HT-29 (cell line): Measurements from ENCODE around the gene MN1. TPM values are rescaled to one million over a fixed set of nuclear protein-coding genes. Genes with fewer than 3 reads are reported as not detected.

ENCODE experiments used
- DNase-seq: peaks from one replicate; pipeline ENCODE4 v3.0.0-alpha.2; 2015; ENCODE audit warnings: low spot score
- total RNA-seq: library from RNA; depleted of rRNA; stranded (reverse); fragments of >200 nt; shearing (Covaris generic); gene quantifications from 2 replicates; pipeline ENCODE4 v1.2.3, GENCODE V29; 2014

Gene MN1
- total RNA-seq, 1 experiment from 2014 or later = not detected

- DNase-seq = no peak
These were observed 35.8 kb downstream of the MN1 start for GRCh38 chr22:27765706-27766291.

GRCh38 chr22:27764722-27765236 is 36.8 kb downstream of the MN1 start:
- no peak for DNase-seq

GRCh38 chr22:27761665-27762064 is 39.9 kb downstream of the MN1 start:
- no peak for DNase-seq

GRCh38 chr22:27761000-27761399 is 40.6 kb downstream of the MN1 start:
- DNase-seq = no peak

- DNase-seq = no peak
These were observed 41.1 kb downstream of the MN1 start for GRCh38 chr22:27760474-27760873.

- DNase-seq = no peak
These were observed 43.5 kb downstream of the MN1 start for GRCh38 chr22:27757928-27758525.

GRCh38 chr22:27756212-27756660 is 45.3 kb downstream of the MN1 start:
- DNase-seq = no peak

- no peak for DNase-seq
These were observed 45.9 kb downstream of the MN1 start for GRCh38 chr22:27755521-27756211.

- no peak for DNase-seq
These were observed 46.6 kb downstream of the MN1 start for GRCh38 chr22:27754888-27755480.

GRCh38 chr22:27754247-27754887 is 47.2 kb downstream of the MN1 start:
- no peak for DNase-seq

- no peak for DNase-seq
These were observed 48.8 kb downstream of the MN1 start for GRCh38 chr22:27752771-27753170.

- no peak for DNase-seq
These were observed 49.4 kb downstream of the MN1 start for GRCh38 chr22:27752141-27752540.

- DNase-seq = no peak
These were observed 50.1 kb downstream of the MN1 start for GRCh38 chr22:27751277-27752070.

GRCh38 chr22:27750584-27751265 is 50.8 kb downstream of the MN1 start:
- DNase-seq = no peak

- no peak for DNase-seq
These were observed 51.8 kb downstream of the MN1 start for GRCh38 chr22:27749597-27750225.

GRCh38 chr22:27748751-27749191 is 52.8 kb downstream of the MN1 start:
- no peak for DNase-seq

- DNase-seq = no peak
These were observed 53.2 kb downstream of the MN1 start for GRCh38 chr22:27748349-27748748.

- DNase-seq = no peak
These were observed 53.9 kb downstream of the MN1 start for GRCh38 chr22:27747396-27748221.

GRCh38 chr22:27746918-27747317 is 54.6 kb downstream of the MN1 start:
- DNase-seq = no peak
